OCI-LY1 (cell line): ENCODE measurements around the gene SHKBP1.

Source experiments
- H2AFZ ChIP-seq: fragments of 200-600 bp; sonication (generic), shearing (Covaris generic); 2 replicates; pipeline ENCODE4 v1.6.0; 2014; ENCODE audit warnings: antibody characterized with exemption, mild to moderate bottlenecking, low read length
- H3F3A ChIP-seq: fragments of 200-600 bp; sonication (generic), shearing (Covaris generic); 2 replicates; pipeline ENCODE4 v1.6.0; 2014; ENCODE audit warnings: mild to moderate bottlenecking, antibody characterized with exemption, low read length, moderate library complexity; ENCODE audit not compliant: insufficient read depth
- H3K27ac ChIP-seq: fragments of 200-600 bp; sonication (generic); 2 replicates; pipeline ENCODE4 v1.5.1; 2014; ENCODE audit warnings: low read length, mixed run types, mild to moderate bottlenecking, low read depth; ENCODE audit not compliant: poor library complexity, severe bottlenecking
- H3K27me3 ChIP-seq: fragments of 200-600 bp; sonication (generic); 2 replicates; pipeline ENCODE4 v1.6.0; 2014; ENCODE audit warnings: antibody characterized with exemption, mild to moderate bottlenecking, low read length, moderate library complexity; ENCODE audit not compliant: insufficient read depth
- H3K36me3 ChIP-seq: fragments of 200-600 bp; sonication (generic); 2 replicates; pipeline ENCODE4 v1.6.1; 2014; ENCODE audit warnings: mild to moderate bottlenecking, antibody characterized with exemption, low read length, moderate library complexity, mixed read lengths; ENCODE audit not compliant: insufficient read depth
- H3K4me1 ChIP-seq: fragments of 200-600 bp; sonication (generic); 2 replicates; pipeline ENCODE4 v1.5.1; 2014; ENCODE audit warnings: mild to moderate bottlenecking, low read length, moderate library complexity; ENCODE audit not compliant: insufficient read depth, severe bottlenecking
- H3K4me2 ChIP-seq: fragments of 200-600 bp; sonication (generic), shearing (Covaris generic); 2 replicates; pipeline ENCODE4 v1.6.1; 2014; ENCODE audit warnings: low read length
- H3K4me3 ChIP-seq: fragments of 200-600 bp; sonication (generic); 2 replicates; pipeline ENCODE4 v1.5.1; 2014; ENCODE audit warnings: low read length, low read depth, mild to moderate bottlenecking, mixed read lengths; ENCODE audit not compliant: poor library complexity, severe bottlenecking
- H3K79me2 ChIP-seq: fragments of 200-600 bp; shearing (Covaris generic); 2 replicates; pipeline ENCODE4 v1.6.1; 2016; ENCODE audit warnings: mixed run types, low read length, mixed read lengths; ENCODE audit not compliant: insufficient read depth
- H3K9ac ChIP-seq: fragments of 200-600 bp; sonication (generic), shearing (Covaris generic); 2 replicates; pipeline ENCODE4 v1.6.1; 2014; ENCODE audit warnings: mild to moderate bottlenecking, low read length, mixed read lengths
- H3K9me2 ChIP-seq: fragments of 200-600 bp; sonication (generic), shearing (Covaris generic); 2 replicates; pipeline ENCODE4 v1.6.1; 2014; ENCODE audit warnings: low read depth, mild to moderate bottlenecking, low read length, mixed read lengths
- H3K9me3 ChIP-seq: fragments of 200-600 bp; shearing (Covaris generic); 2 replicates; pipeline ENCODE4 v1.6.1; 2014; ENCODE audit warnings: low read length, mixed read lengths
- H4K20me1 ChIP-seq: fragments of 200-600 bp; sonication (generic), shearing (Covaris generic); 2 replicates; pipeline ENCODE4 v1.6.0; 2016; ENCODE audit warnings: mild to moderate bottlenecking, low read length; ENCODE audit not compliant: insufficient read depth
- CTCF ChIP-seq: fragments of 200-600 bp; sonication (generic), shearing (Covaris generic); IDR thresholded peaks from 2 replicates; pipeline ENCODE4 v1.5.1; 2017; ENCODE audit warnings: mild to moderate bottlenecking, antibody characterized with exemption, low read length, moderate library complexity, mixed read lengths
- EZH2 ChIP-seq: fragments of 200-600 bp; sonication (generic), shearing (Covaris generic); IDR thresholded peaks from 2 replicates; pipeline ENCODE4 v1.8.0; 2017; ENCODE audit warnings: borderline replicate concordance, mixed run types, mild to moderate bottlenecking, antibody characterized with exemption, low read length, moderate library complexity, mixed read lengths

SHKBP1 gene

GRCh38 chr19:40629346-40629745, 52.7 kb downstream of the SHKBP1 start:
- H3F3A ChIP-seq = no peaks in the 10 kb centered on the region
- no peak overlapping the region for H3K4me2 ChIP-seq
- H3K4me1 ChIP-seq = no peaks in the 10 kb centered on the region
- H4K20me1 ChIP-seq = no peaks in the 10 kb centered on the region
- H3K36me3 ChIP-seq = peaks cover 29% of the 10 kb centered on the region
- H3K9me3 ChIP-seq = no peaks in the 10 kb centered on the region
- H3K27ac ChIP-seq = no peak overlapping the region
- no peak overlapping the region for H3K9ac ChIP-seq
- no peak overlapping the region for H2AFZ ChIP-seq
- no peaks in the 10 kb centered on the region for H3K79me2 ChIP-seq
- no peaks in the 10 kb centered on the region for H3K27me3 ChIP-seq
- TF ChIP-seq CTCF (no peak), EZH2 (no peak)
- no peak overlapping the region for H3K4me3 ChIP-seq
- H3K9me2 ChIP-seq = no peaks in the 10 kb centered on the region

GRCh38 chr19:40630571-40631160, 54.0 kb downstream of the SHKBP1 start:
- H3F3A ChIP-seq = no peaks in the 10 kb centered on the region
- H3K9me3 ChIP-seq = no peaks in the 10 kb centered on the region
- no peak overlapping the region for H3K27ac ChIP-seq
- no peaks in the 10 kb centered on the region for H3K9me2 ChIP-seq
- no peaks in the 10 kb centered on the region for H3K79me2 ChIP-seq
- H3K27me3 ChIP-seq = no peaks in the 10 kb centered on the region
- no peaks in the 10 kb centered on the region for H4K20me1 ChIP-seq
- H3K36me3 ChIP-seq = peaks cover 21% of the 10 kb centered on the region
- no peak overlapping the region for H3K4me3 ChIP-seq
- no peak overlapping the region for H2AFZ ChIP-seq
- TF ChIP-seq EZH2 (no peak), CTCF (no peak)
- no peak overlapping the region for H3K9ac ChIP-seq
- no peaks in the 10 kb centered on the region for H3K4me1 ChIP-seq
- H3K4me2 ChIP-seq = no peak overlapping the region

- Histone ChIP-seq H3K27me3 (no peaks in the 10 kb centered on the region), H3K4me2 (no peak overlapping the region), H3K36me3 (peaks cover 8% of the 10 kb centered on the region), H4K20me1 (no peaks in the 10 kb centered on the region), H3K9me3 (no peaks in the 10 kb centered on the region), H3K27ac (no peak overlapping the region), H3K79me2 (no peaks in the 10 kb centered on the region), H2AFZ (no peak overlapping the region), H3K4me1 (no peaks in the 10 kb centered on the region), H3K4me3 (no peak overlapping the region), H3F3A (no peaks in the 10 kb centered on the region), H3K9me2 (no peaks in the 10 kb centered on the region), H3K9ac (no peak overlapping the region)
- TF ChIP-seq EZH2 (no peak), CTCF (no peak)
Measured at GRCh38 chr19:40632311-40633036, 55.8 kb downstream of the SHKBP1 start.
